ENCODE results near the gene NRCAM.

NRCAM gene

DNA sequence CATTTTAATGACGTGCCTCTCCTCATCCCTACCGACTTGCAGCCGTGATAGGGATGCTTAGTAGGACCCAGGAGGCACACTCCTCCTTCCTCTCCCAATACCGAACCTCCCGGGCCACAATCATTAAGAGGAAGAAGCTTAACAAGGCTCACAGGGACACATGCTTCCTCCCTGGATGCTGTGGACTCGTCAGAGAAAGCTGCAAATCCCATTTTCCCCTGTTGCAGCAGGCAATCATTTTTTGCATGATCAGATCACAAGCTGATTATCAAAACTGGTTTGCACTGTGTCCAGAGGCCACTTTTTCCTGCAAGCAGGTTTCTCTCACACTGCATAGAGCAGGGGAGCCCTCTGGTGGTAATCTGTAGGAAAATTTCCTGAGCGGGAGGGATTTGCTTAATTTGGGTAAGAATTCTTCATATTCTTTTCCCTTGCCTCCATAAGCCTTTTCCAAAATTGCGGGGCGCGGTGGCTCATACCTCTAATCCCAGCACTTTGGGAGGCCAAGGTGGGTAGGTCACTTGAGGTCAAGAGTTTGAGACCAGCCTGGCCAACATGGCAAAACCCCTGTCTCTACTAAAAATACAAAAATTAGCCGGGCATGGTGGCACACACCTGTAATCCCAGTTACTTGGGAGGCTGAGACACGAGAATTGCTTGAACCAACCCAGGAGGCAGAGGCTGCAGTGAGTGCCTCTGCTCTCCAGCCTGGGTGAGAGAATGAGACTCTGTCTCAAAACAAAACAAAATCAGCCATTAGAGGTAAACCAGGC lies 310.0 kb downstream of the NRCAM start:
- FAIRE-seq: no peak

DNA sequence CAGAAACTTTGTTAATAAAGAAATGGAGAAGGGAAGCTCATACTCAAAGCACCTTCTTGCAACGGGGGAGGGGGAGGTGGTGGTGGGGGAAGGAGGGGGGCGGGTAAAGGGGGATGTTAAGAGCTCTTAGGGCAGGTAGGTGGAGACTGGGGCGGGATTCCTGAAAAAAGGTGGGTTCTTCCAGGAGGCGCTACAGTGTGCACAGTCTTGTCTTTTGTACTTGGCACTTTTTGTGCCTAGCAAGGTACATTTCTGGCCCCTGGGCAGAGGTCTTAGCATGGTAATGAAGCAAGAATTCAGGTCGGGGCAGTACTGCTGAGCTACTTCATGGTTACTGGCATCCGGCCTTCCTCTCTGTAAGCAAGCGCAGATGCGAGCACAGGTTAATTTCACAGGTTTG lies 310.8 kb downstream of the NRCAM start:
- no peak for FAIRE-seq

GRCh38 chr7:108144931-108145330 lies 311.3 kb downstream of the NRCAM start:
- no peak for FAIRE-seq

DNA sequence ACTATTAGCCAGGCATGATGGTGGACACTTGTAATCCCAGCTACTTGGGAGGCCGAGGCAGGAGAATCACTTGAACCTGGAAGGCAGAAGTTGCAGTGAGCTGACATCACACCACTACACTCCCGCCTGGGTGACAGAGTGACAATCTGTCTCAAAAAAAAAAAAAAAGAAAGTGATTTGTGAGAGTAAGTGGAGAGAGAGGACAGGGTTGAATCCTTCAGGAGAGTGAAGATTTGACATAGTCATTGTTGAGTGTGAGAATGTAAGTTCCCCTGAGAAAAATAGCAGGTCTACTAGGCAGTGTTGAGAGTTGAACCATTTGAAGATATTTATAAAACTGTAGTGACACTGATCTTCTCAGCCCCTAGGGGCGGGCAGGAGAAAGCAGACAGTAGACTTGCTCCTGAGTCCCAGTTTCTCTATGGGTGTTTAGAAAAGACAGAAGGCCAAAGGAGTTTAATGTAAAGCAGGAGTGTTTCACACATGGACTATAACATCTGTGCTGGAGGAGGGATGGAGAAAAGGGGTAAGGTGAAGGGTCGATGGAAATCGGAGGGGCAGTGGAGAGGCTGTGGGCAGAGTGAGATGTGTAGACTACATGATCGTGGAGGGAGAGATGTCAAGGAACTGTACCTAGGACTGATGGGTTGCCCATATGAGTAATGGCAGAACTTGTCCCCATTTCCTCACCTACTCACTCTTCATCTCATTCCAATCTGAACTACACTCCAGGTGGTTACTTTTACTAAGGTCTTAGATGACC lies 312.4 kb downstream of the NRCAM start:
- FAIRE-seq: no peak

DNA sequence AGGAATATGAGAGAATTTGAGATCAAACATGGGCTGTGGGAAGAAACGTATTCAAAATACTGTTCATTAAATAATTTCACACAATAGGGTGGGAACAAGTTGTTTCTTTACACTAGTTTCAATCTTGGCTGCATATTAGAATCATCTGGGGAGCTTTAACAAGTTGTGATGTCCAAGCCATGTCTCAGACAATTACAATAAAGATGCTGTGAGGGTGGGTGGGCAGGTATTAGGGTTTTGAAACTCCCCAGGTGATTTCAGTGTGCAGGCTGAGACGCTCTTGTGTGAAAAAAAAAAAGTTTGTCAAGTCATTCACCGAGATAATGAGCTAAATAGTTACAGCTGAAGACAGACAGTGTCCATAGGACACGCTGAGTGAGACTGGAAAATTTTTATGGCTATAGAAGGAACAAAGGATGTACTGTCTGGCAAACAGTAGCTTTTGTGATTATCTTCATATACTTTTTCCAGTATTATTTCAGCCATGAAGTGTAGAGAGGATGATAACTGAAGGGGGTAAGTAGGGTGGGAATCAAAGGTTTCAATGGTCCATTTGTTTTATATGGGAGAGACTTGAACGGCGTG lies 313.5 kb downstream of the NRCAM start:
- no peak for FAIRE-seq

DNA sequence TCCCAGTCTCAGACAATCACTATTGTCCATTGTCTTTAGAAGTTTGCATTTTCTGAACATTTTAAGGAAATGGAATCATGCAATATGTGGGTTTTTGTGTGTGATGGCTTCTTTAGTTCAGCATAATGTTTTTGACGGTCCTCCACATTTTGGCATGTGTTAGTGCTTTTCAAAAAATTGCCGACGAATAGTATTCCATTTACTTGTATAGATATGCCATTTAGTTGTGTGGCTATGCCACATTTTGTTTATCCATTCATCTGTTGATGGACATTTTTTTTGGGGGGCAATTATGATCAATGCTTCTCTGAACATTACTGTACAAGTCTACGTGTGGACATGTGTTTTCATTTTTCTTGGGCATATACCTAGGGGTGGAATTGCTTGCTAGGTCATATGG lies 314.1 kb downstream of the NRCAM start:
- FAIRE-seq: no peak

GRCh38 chr7:108140671-108141070 lies 315.6 kb downstream of the NRCAM start:
- FAIRE-seq: no peak

DNA sequence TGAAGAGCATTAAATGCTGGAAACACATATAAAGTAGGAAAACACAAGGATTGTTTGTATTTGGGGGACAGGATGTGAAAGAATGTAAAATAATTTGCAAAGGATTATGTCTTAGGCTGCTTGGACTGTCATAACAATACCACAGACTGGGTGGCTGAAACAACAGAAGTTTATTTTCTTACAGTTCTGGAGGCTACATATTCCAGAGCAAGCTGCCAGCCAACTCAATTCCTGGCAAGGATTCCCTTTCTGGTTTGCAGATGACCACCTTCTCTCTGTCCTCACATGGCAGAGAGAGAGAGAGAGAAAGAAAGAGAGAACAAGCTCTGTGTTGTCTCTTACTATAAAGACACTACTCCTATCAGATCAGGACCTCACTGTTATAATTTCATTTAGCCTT lies 317.3 kb downstream of the NRCAM start:
- no peak for FAIRE-seq

DNA sequence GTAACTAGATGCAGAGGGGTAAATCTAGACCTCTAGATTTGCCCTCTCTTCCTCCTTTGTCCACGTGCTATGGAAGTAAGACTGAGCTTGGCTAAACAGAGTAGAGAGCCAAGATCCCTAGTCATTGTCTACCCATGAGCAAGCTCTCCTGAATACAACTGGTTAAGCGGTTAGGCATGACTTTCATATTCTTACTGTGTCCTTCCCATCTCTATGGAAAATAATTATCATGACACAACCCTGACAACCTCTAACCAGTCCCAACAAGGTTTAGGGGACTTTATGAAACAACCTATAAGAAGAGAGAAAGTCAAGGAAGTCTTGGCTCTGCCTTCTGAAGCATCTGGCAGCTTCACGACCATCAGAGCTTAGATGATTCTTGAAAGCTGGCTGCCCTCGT lies 318.2 kb downstream of the NRCAM start:
- no peak for FAIRE-seq

- FAIRE-seq: no peak
Measured at GRCh38 chr7:108137040-108137439, 319.2 kb downstream of the NRCAM start.

- FAIRE-seq: no peak
Measured at GRCh38 chr7:108136191-108136688, 320.0 kb downstream of the NRCAM start.

DNA sequence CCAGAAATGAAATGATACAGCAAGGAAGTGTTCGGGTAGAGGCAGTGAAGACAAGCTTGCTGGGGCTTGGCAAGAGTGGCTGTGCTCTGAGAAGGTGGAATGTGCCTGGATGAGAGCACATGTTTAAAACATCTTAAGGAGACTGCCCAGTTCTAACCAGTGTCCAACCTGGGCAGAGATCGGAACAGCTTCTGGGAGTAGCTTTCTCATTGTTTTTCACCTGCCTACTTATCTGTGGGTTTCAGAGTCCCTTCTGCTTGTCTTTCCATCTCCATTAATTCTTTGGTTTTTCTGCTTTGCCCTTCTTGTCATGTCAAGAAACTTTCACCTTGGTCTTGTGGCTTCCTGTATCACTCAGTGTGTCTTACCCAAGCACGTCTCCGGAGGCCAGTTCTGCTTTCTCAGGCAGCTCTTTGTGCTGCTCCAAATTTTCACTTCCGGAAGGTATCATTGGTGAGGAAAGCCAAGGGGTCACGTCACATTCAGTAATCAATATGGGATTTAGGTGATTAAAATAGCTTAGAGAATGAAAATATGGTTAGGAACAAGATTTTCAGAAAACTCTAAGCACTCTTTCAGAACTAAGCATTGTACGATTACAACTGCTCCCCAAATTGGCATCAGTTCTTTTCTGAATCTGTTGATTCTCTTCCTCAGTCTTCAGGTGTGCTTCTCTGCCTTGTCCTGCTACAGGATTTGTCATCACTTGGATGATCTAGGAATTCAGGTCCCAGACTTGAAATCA lies 320.6 kb downstream of the NRCAM start:
- no peak for FAIRE-seq

DNA sequence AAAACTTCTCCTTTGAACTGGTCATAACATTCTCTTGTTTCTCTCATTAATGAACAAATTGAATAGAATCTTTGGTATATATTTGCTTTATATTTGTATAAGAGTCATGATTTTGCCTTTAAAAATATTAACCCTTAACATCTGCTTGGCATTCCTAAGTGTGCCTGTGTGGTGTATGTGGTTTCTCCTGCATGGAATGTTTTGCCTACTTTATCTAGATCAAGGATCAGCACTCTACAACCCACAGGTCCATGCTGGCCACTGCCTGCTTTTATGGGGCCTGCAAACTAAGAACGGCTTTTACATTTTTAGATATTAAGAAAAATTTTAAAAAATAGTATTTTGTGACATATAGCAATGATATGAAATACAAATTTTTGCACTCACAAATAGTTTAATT lies 321.8 kb downstream of the NRCAM start:
- FAIRE-seq: no peak

DNA sequence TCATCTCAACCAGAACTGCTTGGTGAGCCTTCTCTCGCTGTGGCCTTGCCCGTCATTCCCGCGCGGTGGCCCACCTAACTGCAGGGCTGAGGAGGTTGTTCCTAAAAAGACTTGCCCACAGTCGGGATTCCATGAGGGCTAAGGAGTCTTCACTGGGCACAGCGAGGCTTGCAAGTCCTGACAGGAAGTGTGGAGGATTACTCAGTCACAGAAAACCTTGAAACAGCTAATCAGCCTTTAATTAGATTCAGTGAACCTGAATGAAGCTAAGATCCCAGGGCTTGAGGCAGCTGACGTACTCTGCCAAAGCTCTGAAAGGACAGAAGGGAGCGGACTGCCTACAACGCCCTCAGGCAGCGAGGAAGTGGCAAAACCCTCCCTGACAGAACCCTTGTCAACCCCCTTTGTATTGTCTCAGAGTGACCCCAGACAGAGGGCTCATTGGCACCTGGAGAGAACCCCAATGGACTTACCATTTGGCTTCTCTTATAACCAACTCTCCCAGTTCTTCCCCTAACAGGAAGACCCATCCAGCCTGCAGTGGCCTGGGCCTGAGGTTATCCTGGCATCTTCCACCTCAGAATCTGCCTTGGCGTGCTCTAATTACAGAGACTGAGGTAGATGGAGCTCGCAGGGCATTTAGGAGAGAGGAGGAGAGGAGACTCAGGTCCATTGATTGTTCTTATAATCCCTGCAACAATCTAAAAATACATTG lies 323.5 kb downstream of the NRCAM start:
- FAIRE-seq: no peak

DNA sequence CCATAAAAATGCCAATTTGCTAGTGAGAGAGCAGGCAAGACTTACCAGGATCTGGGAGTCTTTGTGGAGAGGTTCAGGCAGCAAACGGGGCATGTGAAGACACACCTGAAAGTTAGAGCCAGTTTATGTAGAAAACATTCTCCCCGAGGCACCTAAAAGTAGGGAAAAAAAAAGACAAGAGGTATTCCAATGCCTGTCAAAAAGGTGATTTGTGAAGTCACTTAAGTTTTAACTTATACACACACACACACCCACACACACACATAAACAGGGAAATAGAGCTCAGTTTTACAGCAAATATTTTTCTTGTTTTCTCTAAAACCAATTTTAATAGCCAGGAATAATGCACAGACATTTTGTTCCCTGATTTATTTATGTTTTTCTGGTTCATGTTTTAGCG lies 326.0 kb downstream of the NRCAM start, which contains the start of gene LAMB4:
Gene LAMB4, minus strand, starts transcription at position 101 of the 400 bp plus-strand sequence. CDS start 7,197 bp downstream, outside the sequence.
- FAIRE-seq: no peak

DNA sequence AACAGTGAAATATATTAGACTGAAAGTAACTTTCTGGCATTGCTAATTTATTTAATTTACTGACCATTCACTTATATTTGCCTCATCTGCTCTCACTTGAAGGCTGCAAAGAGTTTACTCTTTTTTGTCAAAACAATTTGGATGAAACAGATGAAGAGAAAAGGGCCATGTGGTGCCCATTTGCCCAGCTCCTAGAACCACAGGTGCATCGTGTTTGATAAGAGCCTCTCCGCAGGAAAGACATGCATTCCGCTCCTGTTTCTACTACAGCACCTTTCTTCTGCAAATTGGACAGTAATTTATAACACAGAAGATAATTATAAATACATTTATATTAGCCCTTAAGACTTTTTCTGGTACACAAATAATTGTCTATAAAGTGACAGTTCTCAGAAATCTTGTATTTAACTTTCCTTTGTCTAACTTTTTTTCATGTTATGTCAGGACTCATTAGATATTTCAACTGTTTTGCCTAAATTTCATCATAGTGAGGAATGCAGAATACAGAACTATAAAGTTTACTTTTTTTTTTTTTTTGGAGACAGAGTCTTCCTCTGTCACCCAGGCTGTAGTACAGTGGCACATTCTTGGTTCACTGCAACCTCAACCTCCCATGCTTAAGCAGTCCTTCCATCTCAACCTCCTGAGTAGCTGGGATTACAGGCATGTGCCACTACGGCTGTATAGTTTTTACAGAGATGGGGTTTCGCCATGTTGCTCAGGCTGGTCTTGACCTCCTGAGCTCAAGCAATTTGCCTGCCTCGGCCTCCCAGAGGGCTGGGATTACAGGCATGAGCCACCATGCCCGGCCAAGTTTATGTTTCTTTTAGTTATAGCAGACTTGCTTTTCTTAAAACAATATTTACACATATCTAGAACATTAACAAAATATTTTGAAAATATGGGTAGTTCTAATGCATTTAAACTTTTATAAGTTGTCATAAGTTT lies 326.9 kb downstream of the NRCAM start:
- no peak for FAIRE-seq

DNA sequence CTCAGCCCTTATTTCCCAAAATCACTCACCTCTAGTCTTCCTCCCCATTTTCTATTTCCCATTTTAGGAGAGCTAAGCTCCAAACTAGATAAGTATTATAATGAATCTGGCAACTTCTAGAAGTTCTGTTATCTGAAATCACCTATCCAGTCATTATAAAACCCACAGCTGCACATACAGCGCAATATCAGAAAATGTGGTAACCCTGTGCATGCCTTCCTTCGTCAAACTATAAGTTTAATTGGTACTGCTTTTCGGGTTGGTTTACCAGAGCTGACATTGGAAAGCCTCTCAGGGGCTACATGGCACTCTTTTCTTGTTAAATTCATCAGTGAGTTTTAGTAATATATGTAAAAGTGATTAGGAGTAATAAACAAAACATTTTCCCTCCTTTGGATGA lies 327.7 kb downstream of the NRCAM start:
- no peak for FAIRE-seq

GRCh38 chr7:108127461-108127860 lies 328.8 kb downstream of the NRCAM start:
- FAIRE-seq: no peak

- FAIRE-seq: no peak
Measured at GRCh38 chr7:108124820-108125219, 331.4 kb downstream of the NRCAM start.

- FAIRE-seq: no peak
Measured at GRCh38 chr7:108122181-108122580, 334.1 kb downstream of the NRCAM start.

GRCh38 chr7:108120933-108121332 lies 335.3 kb downstream of the NRCAM start:
- no peak for FAIRE-seq

Data from colon (tissue), 2 donors.